ENCODE measurements around the gene PSME1.

Gene PSME1

GRCh38 chr14:24110523-24110922, 25.5 kb upstream of the PSME1 start:
- no peak for TF ChIP-seq CTCF (IDR thresholded peaks at IDR 0.05)
- Mint-ChIP-seq H3K9me3 (no peaks in the 10 kb centered on the region), H3K4me3 (no peak overlapping the region), H3K4me1 (peaks cover 16% of the 10 kb centered on the region), H3K36me3 (ENCODE audit: low read depth) (no peaks in the 10 kb centered on the region), H3K27ac (no peak overlapping the region), H3K27me3 (ENCODE audit: low read depth, poor library complexity) (peaks cover 7% of the 10 kb centered on the region)
- DNase-seq = no peak

GRCh38 chr14:24113379-24113800, 22.6 kb upstream of the PSME1 start:
- DNase-seq = no peak
- H3K4me1 Mint-ChIP-seq = peaks cover 22% of the 10 kb centered on the region
- H3K9me3 Mint-ChIP-seq = no peaks in the 10 kb centered on the region
- H3K27me3 Mint-ChIP-seq (ENCODE audit: low read depth, poor library complexity) = peaks cover 10% of the 10 kb centered on the region
- no peak for TF ChIP-seq CTCF (IDR thresholded peaks at IDR 0.05)
- H3K27ac Mint-ChIP-seq = peak overlapping the region; percentile 100
- H3K4me3 Mint-ChIP-seq = peak overlapping the region; percentile 98
- H3K36me3 Mint-ChIP-seq (ENCODE audit: low read depth) = peaks cover 19% of the 10 kb centered on the region

GRCh38 chr14:24113801-24114531, 22.0 kb upstream of the PSME1 start:
- H3K9me3 Mint-ChIP-seq = no peaks in the 10 kb centered on the region
- H3K27me3 Mint-ChIP-seq (ENCODE audit: low read depth, poor library complexity) = peaks cover 10% of the 10 kb centered on the region
- peaks cover 25% of the 10 kb centered on the region for H3K36me3 Mint-ChIP-seq (ENCODE audit: low read depth)
- peak overlapping the region; percentile 98 for H3K4me3 Mint-ChIP-seq
- TF ChIP-seq CTCF (IDR thresholded peaks at IDR 0.05) = no peak
- peak; percentile 74 for DNase-seq
- peak overlapping the region; percentile 100 for H3K27ac Mint-ChIP-seq
- peaks cover 18% of the 10 kb centered on the region for H3K4me1 Mint-ChIP-seq

GRCh38 chr14:24114532-24115421, 21.2 kb upstream of the PSME1 start, which contains the start of the genes DCAF11 and NRL:
TSS of gene DCAF11 (plus strand) at chr14:24114777. CDS start at chr14:24115595, 818 bp downstream.
TSS of gene NRL (minus strand) at chr14:24114949. CDS start at chr14:24082848, 32,101 bp downstream.
- peaks cover 33% of the 10 kb centered on the region for H3K36me3 Mint-ChIP-seq (ENCODE audit: low read depth)
- H3K4me1 Mint-ChIP-seq = peaks cover 17% of the 10 kb centered on the region
- TF ChIP-seq CTCF (IDR thresholded peaks at IDR 0.05) = no peak
- H3K27ac Mint-ChIP-seq = peak within 1 kb of the TSS; percentile 100
- H3K9me3 Mint-ChIP-seq = no peaks in the 10 kb centered on the region
- peak within 1 kb of the TSS; percentile 98 for H3K4me3 Mint-ChIP-seq
- peaks cover 10% of the 10 kb centered on the region for H3K27me3 Mint-ChIP-seq (ENCODE audit: low read depth, poor library complexity)
- DNase-seq = peak; percentile 98

- DNase-seq = peak; percentile 27
- Mint-ChIP-seq H3K27ac (peak overlapping the region; percentile 51), H3K9me3 (no peaks in the 10 kb centered on the region), H3K4me3 (peak overlapping the region; percentile 98), H3K36me3 (ENCODE audit: low read depth) (peaks cover 34% of the 10 kb centered on the region), H3K4me1 (peaks cover 17% of the 10 kb centered on the region), H3K27me3 (ENCODE audit: low read depth, poor library complexity) (peaks cover 10% of the 10 kb centered on the region)
- TF ChIP-seq CTCF (IDR thresholded peaks at IDR 0.05) = no peak
These were observed 20.4 kb upstream of the PSME1 start for GRCh38 chr14:24115422-24116127.

Data from nephron progenitor cell (in vitro differentiated cells).